ENCODE measurements around the gene CXCL8. TPM values are rescaled to one million over a fixed set of nuclear protein-coding genes. Genes with fewer than 3 reads are reported as not detected.

The CXCL8 gene
- total RNA-seq, 1 donor from 2014 or later: not detected

GRCh38 chr4:73751166-73751565, 10.8 kb downstream of the CXCL8 start:
- Mint-ChIP-seq H3K9me3 (ENCODE audit: unreplicated experiment) (no peaks in the 10 kb centered on the region), H3K36me3 (ENCODE audit: unreplicated experiment) (no peaks in the 10 kb centered on the region), H3K27ac (ENCODE audit: unreplicated experiment) (no peak overlapping the region), H3K27me3 (ENCODE audit: unreplicated experiment) (no peaks in the 10 kb centered on the region), H3K4me1 (ENCODE audit: low read depth, unreplicated experiment) (no peaks in the 10 kb centered on the region), H3K4me3 (ENCODE audit: unreplicated experiment) (no peak overlapping the region)
- DNase-seq: no peak
- TF ChIP-seq, protein P1, sequence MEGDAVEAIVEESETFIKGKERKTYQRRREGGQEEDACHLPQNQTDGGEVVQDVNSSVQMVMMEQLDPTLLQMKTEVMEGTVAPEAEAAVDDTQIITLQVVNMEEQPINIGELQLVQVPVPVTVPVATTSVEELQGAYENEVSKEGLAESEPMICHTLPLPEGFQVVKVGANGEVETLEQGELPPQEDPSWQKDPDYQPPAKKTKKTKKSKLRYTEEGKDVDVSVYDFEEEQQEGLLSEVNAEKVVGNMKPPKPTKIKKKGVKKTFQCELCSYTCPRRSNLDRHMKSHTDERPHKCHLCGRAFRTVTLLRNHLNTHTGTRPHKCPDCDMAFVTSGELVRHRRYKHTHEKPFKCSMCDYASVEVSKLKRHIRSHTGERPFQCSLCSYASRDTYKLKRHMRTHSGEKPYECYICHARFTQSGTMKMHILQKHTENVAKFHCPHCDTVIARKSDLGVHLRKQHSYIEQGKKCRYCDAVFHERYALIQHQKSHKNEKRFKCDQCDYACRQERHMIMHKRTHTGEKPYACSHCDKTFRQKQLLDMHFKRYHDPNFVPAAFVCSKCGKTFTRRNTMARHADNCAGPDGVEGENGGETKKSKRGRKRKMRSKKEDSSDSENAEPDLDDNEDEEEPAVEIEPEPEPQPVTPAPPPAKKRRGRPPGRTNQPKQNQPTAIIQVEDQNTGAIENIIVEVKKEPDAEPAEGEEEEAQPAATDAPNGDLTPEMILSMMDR (IDR thresholded peaks at IDR 0.05; ENCODE audit: partially characterized antibody, unreplicated experiment): no peak

DNA sequence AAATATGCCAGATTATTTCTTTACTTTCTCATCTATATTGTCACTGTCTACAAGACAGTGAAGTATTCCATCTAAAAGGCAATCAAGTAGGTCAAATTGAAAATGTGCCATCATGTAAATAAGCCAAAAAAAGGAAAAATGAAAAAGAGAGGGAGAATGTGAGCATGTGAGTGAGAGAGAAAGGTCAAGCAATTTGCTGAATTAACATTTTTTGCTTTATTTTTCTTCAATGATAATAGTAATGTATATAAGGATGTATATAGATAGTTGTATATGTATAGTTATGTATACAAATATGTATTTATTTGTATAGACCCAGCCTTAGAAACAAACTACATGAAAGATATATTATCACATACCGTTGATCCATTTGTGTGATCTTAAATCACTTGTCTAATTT, 11.5 kb downstream of the CXCL8 start:
- no peak overlapping the region for H3K27ac Mint-ChIP-seq (ENCODE audit: unreplicated experiment)
- no peaks in the 10 kb centered on the region for H3K36me3 Mint-ChIP-seq (ENCODE audit: unreplicated experiment)
- no peaks in the 10 kb centered on the region for H3K4me1 Mint-ChIP-seq (ENCODE audit: low read depth, unreplicated experiment)
- H3K9me3 Mint-ChIP-seq (ENCODE audit: unreplicated experiment): no peaks in the 10 kb centered on the region
- H3K4me3 Mint-ChIP-seq (ENCODE audit: unreplicated experiment): no peak overlapping the region
- DNase-seq: no peak
- TF ChIP-seq, protein P1 (IDR thresholded peaks at IDR 0.05; ENCODE audit: partially characterized antibody, unreplicated experiment): no peak
- no peaks in the 10 kb centered on the region for H3K27me3 Mint-ChIP-seq (ENCODE audit: unreplicated experiment)

- no peak overlapping the region for H3K27ac Mint-ChIP-seq (ENCODE audit: unreplicated experiment)
- DNase-seq: no peak
- H3K9me3 Mint-ChIP-seq (ENCODE audit: unreplicated experiment): no peaks in the 10 kb centered on the region
- H3K4me1 Mint-ChIP-seq (ENCODE audit: low read depth, unreplicated experiment): no peaks in the 10 kb centered on the region
- H3K4me3 Mint-ChIP-seq (ENCODE audit: unreplicated experiment): no peak overlapping the region
- no peaks in the 10 kb centered on the region for H3K36me3 Mint-ChIP-seq (ENCODE audit: unreplicated experiment)
- TF ChIP-seq, protein P1 (IDR thresholded peaks at IDR 0.05; ENCODE audit: partially characterized antibody, unreplicated experiment): no peak
- no peaks in the 10 kb centered on the region for H3K27me3 Mint-ChIP-seq (ENCODE audit: unreplicated experiment)
Measured at GRCh38 chr4:73752424-73752823, 12.1 kb downstream of the CXCL8 start.

DNA sequence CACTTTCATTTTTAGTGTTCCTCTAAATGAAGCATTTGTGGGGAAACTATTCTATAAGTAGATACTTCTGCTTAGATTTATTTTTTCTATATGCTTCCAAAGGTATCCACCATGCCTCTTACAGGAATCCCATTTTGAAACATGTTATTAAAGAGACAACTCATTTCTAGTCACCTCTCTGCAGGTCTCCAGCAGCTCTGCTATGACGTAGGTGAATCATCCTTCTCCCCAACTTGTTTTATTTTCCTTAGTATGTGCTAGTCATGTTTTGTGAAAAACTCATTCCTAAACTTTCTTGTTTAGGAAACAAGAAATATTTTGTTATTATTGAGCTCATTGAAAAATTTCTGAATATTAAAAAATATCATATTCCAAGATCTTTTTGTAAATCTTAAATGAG, 12.8 kb downstream of the CXCL8 start:
- Mint-ChIP-seq H3K36me3 (ENCODE audit: unreplicated experiment) (no peaks in the 10 kb centered on the region), H3K9me3 (ENCODE audit: unreplicated experiment) (no peaks in the 10 kb centered on the region), H3K4me3 (ENCODE audit: unreplicated experiment) (no peak overlapping the region), H3K4me1 (ENCODE audit: low read depth, unreplicated experiment) (no peaks in the 10 kb centered on the region), H3K27ac (ENCODE audit: unreplicated experiment) (no peak overlapping the region), H3K27me3 (ENCODE audit: unreplicated experiment) (no peaks in the 10 kb centered on the region)
- TF ChIP-seq, protein P1 (IDR thresholded peaks at IDR 0.05; ENCODE audit: partially characterized antibody, unreplicated experiment): no peak
- no peak for DNase-seq

DNA sequence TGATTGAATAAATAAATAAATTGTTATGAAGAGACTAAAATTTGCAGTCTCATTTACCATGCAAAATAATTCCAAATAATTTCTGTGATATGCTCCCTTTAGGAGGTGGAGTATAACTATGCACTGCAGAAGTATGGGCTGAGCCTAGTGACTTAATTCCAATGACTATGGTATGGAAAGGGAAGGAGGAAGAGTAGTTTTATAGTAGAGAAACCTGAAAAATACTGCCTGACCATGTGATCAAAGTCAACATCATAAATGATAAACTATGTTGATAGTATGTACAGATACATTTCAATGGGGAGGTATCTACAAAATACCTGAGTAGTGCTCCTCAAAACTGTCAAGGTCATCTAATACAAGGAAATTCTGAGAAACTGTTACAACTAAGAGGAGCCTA, 14.6 kb downstream of the CXCL8 start:
- TF ChIP-seq, protein P1 (IDR thresholded peaks at IDR 0.05; ENCODE audit: partially characterized antibody, unreplicated experiment): no peak
- Mint-ChIP-seq H3K36me3 (ENCODE audit: unreplicated experiment) (no peaks in the 10 kb centered on the region), H3K27me3 (ENCODE audit: unreplicated experiment) (no peaks in the 10 kb centered on the region), H3K9me3 (ENCODE audit: unreplicated experiment) (no peaks in the 10 kb centered on the region), H3K27ac (ENCODE audit: unreplicated experiment) (no peak overlapping the region), H3K4me3 (ENCODE audit: unreplicated experiment) (no peak overlapping the region), H3K4me1 (ENCODE audit: low read depth, unreplicated experiment) (no peaks in the 10 kb centered on the region)
- DNase-seq: no peak

Data from glutamatergic neuron (in vitro differentiated cells).